ENCODE results near the gene LPCAT1. TPM values are rescaled to one million over a fixed set of nuclear protein-coding genes. Genes with fewer than 3 reads are reported as not detected.

Gene LPCAT1
- total and polyA plus RNA-seq, 2 of the 13 experiments (the other 11 are each of a cell fraction or from before 2014, with no cell fraction given), result 29.8 to 90.6 TPM

DNA sequence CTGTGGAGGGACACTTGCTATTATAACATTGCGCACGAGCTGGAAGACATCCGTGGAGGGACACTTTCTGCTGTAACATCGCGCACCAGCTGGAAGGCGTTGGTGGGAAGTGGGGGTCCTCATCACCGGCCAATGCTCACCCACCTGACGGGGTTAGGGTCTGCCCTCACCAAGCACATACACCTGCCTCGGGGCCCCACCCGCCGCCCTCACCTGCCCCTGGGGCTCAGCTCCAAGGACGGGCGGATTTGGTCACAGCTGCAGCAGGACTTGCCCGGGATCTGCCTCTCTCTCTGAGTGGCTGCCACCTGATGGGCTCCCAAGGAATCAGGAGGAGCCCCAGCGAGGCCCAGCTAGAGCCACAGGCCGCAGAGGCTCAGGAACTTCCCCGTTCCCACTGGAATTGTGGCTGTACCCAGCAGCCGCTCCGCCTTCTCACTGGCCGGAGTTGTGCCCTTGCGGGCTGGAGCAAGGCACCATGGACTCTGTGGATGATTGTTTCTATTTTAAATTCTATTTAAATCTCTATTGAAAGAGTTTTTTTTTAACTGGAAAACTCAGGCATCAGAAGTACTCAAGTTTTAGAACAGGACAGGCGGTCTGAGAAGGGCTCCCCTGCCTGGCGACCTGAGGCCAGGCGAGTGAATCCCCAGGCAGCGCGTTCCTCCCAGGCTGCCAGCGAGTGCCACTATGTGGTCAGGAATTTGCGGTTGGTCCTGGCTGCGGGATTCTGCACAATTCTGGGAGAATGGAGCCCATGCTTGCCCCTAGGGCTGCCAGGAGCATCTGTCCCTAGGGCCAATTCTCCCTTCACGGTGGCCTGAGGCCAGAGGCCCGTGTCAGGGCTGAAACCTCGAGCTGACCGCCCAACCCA is 39.7 kb downstream of the LPCAT1 start:
- H3K79me2 ChIP-seq (ENCODE audit: insufficient read depth, low read length), result no peaks in the 10 kb centered on the region
- in situ Hi-C loops (cut with HindIII; ENCODE audit: extremely low pct_ligation_motif_present, low pct_unique_long_range_greater_than_20kb), result no loop called here
- H3K27me3 ChIP-seq (ENCODE audit: control insufficient read depth in 1 of 2, insufficient read depth in 2 of 2, low read length in 2 of 2), result no peaks in the 10 kb centered on the region
- no TSS peak for BruUV-seq (replicated peaks)
- no peak overlapping the region for H2AFZ ChIP-seq (ENCODE audit: low read length)
- H3K4me1 ChIP-seq (ENCODE audit: insufficient read depth, low read length), result no peaks in the 10 kb centered on the region
- ChIA-PET POLR2A (no interaction called here), CTCF (ENCODE audit: low intra/inter-chr PET ratio, low total read pairs) (no interaction called here)
- DNase-seq (ENCODE audit: low spot score) (no peak), ATAC-seq (no peak), FAIRE-seq (no peak)
- no peak overlapping the region for H3K27ac ChIP-seq (ENCODE audit: extremely low read length, insufficient read depth, low read length)
- H3K9me3 ChIP-seq (ENCODE audit: low read length), result no peaks in the 10 kb centered on the region
- H3K4me2 ChIP-seq (ENCODE audit: low read depth, low read length), result no peak overlapping the region
- no peak overlapping the region for H3K9ac ChIP-seq (ENCODE audit: insufficient read depth, low read depth, low read length)
- intact Hi-C loops (cut with micrococcal nuclease; ENCODE audit: unreplicated experiment), result no loop called here
- WGBS (ENCODE audit: low lambda C conversion rate), result 93% methylated on average over 21 of the region's 33 CpGs
- TF ChIP-seq RBM39 (IDR thresholded peaks at IDR 0.05; ENCODE audit: low read depth, low read length, poor library complexity, severe bottlenecking) (no peak), NFIB (CRISPR knock-in tag; IDR thresholded peaks at IDR 0.05; ENCODE audit: borderline replicate concordance) (no peak), ARNTL (CRISPR knock-in tag; IDR thresholded peaks at IDR 0.05) (no peak), FOXC1 (CRISPR knock-in tag; IDR thresholded peaks at IDR 0.05; ENCODE audit: borderline replicate concordance) (no peak), TAF15 (IDR thresholded peaks at IDR 0.05; ENCODE audit: low read depth, low read length, poor library complexity, severe bottlenecking) (no peak), ZNF788 (CRISPR knock-in tag; IDR thresholded peaks at IDR 0.05; ENCODE audit: borderline replicate concordance) (no peak), PHF21A (CRISPR knock-in tag; IDR thresholded peaks at IDR 0.05) (no peak), TCF12 (IDR thresholded peaks at IDR 0.05) (no peak), TCF12 (CRISPR knock-in tag; IDR thresholded peaks at IDR 0.05) (no peak), ZNF432 (CRISPR knock-in tag; IDR thresholded peaks at IDR 0.05; ENCODE audit: borderline replicate concordance) (no peak), XBP1 (CRISPR knock-in tag; IDR thresholded peaks at IDR 0.05) (no peak), ZBTB7B (CRISPR knock-in tag; IDR thresholded peaks at IDR 0.05) (no peak), NCOA1 (CRISPR knock-in tag; IDR thresholded peaks at IDR 0.05) (no peak)
- TF ChIP-seq, protein P1, sequence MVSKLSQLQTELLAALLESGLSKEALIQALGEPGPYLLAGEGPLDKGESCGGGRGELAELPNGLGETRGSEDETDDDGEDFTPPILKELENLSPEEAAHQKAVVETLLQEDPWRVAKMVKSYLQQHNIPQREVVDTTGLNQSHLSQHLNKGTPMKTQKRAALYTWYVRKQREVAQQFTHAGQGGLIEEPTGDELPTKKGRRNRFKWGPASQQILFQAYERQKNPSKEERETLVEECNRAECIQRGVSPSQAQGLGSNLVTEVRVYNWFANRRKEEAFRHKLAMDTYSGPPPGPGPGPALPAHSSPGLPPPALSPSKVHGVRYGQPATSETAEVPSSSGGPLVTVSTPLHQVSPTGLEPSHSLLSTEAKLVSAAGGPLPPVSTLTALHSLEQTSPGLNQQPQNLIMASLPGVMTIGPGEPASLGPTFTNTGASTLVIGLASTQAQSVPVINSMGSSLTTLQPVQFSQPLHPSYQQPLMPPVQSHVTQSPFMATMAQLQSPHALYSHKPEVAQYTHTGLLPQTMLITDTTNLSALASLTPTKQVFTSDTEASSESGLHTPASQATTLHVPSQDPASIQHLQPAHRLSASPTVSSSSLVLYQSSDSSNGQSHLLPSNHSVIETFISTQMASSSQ (IDR thresholded peaks at IDR 0.05; ENCODE audit: low read depth), result no peak
- TF ChIP-seq, protein P1 (CRISPR knock-in tag; IDR thresholded peaks at IDR 0.05; ENCODE audit: borderline replicate concordance), result no peak
- TF ChIP-seq, protein P2, sequence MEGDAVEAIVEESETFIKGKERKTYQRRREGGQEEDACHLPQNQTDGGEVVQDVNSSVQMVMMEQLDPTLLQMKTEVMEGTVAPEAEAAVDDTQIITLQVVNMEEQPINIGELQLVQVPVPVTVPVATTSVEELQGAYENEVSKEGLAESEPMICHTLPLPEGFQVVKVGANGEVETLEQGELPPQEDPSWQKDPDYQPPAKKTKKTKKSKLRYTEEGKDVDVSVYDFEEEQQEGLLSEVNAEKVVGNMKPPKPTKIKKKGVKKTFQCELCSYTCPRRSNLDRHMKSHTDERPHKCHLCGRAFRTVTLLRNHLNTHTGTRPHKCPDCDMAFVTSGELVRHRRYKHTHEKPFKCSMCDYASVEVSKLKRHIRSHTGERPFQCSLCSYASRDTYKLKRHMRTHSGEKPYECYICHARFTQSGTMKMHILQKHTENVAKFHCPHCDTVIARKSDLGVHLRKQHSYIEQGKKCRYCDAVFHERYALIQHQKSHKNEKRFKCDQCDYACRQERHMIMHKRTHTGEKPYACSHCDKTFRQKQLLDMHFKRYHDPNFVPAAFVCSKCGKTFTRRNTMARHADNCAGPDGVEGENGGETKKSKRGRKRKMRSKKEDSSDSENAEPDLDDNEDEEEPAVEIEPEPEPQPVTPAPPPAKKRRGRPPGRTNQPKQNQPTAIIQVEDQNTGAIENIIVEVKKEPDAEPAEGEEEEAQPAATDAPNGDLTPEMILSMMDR (CRISPR knock-in tag; IDR thresholded peaks at IDR 0.05), result no peak
- H3K36me3 ChIP-seq (replicated peaks in 1 of 2; ENCODE audit: control insufficient read depth in 1 of 2, insufficient read depth in 2 of 2, low read length in 2 of 2), result peaks cover 34 to 47% of the 10 kb centered on the region in 2 experiments
- H4K20me1 ChIP-seq (ENCODE audit: insufficient read depth, low read length), result peaks cover 8% of the 10 kb centered on the region; the same call in 1 of the 2 replicates
- H3K4me3 ChIP-seq (replicated peaks in 1 of 3; ENCODE audit: insufficient read depth in 1 of 3, low read depth in 2 of 3, low read length in 3 of 3), result no peak overlapping the region

Measured in HepG2 (cell line).